GM06990 (cell line): ENCODE measurements around the gene SOBP.
A peak's percentile ranks its signal among the peaks of the same experiment; 100 is the strongest.

ENCODE experiments used
- DNase-seq: peaks from one replicate; pipeline ENCODE4 v3.0.0-alpha.2; 2011; ENCODE audit not compliant: insufficient read length; ENCODE audit errors: extremely low read depth
- H3K27me3 ChIP-seq: replicated peaks from 2 replicates; pipeline ENCODE4 v1.6.0; 2011; ENCODE audit warnings: low read length; ENCODE audit not compliant: control insufficient read depth, insufficient read depth
- H3K36me3 ChIP-seq: 2 replicates; pipeline ENCODE4 v1.5.1; 2011; ENCODE audit warnings: low read length; ENCODE audit not compliant: control insufficient read depth, insufficient read depth
- H3K4me3 ChIP-seq: replicated peaks from 2 replicates; pipeline ENCODE4 v1.5.1; 2011; ENCODE audit warnings: low read depth, mild to moderate bottlenecking, control low read depth, low read length
- CTCF ChIP-seq: IDR thresholded peaks from 2 replicates; pipeline ENCODE4 v1.5.1; 2011; ENCODE audit warnings: low read length, control low read depth, mild to moderate bottlenecking, inconsistent platforms; ENCODE audit not compliant: insufficient read depth, poor library complexity, severe bottlenecking

The SOBP gene

DNA sequence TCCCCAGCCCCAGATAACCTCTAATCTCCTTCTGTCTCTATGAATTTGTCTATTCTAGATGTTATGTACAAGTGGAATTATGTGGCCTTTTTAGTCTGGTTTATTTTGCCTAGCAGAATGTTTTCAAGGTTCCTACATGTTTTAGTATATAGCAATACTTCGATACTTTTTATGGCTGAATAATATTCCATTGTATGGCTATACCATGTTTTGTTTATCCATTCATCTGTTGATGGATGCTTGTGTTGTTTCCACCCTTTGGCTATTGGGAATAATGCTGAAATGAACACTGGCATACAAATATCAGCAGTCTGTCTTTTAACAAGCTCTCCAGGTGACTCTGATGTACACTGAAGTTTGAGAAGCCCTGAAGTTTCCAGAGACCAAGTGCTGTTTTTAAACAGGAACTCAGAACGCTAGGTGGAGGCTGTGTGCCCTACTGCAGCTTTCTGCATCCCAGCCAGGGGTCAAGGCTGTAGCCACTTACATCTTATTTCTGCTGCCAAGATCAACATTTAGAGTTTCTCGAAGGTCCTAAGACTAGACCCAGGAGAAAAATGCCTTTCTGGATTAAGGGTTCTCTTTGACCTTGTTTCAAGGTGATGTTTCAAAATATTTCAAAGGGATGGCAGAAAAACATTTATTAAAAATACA is 123.0 kb downstream of the SOBP start:
- no peaks in the 10 kb centered on the region; the same call in 1 of the 2 replicates for H3K27me3 ChIP-seq
- no peaks in the 10 kb centered on the region for H3K36me3 ChIP-seq
- peak; percentile 7 for TF ChIP-seq CTCF
- DNase-seq: no peak
- no peak overlapping the region for H3K4me3 ChIP-seq

DNA sequence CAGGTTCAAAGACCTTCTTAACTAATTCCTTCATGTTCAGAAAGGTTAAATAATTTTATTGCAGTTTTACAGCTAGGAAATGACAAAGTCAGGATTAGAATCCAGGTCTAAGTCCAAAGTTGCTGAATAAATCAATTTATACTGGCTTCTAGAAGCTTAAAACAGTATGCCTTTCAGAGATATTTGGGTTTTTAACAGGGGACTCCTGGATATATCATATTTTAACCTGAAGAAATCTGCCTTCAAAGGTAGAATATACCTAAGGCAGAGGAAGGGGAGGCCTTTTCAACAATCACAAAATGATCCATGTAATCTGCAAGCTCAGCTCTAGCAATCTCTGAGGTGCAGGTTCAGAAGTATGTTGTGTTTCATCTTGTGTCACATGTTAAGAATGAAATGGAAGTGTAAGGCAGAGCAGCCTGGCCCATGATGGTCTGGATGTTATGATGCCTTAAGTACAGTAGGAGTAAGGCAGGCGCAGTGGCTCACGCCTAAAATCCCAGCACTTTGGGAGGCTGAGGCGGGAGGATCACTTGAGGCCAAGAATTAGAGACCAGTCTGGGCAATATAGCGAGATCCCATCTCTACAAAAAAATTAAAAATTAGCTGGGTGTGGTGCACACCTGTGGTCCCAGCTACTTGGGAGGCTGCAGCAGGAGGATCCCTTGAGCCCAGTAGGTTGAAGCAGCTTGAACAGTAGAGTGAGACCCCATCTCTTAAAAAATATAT is 123.9 kb downstream of the SOBP start:
- H3K4me3 ChIP-seq: no peak overlapping the region
- no peak for TF ChIP-seq CTCF
- DNase-seq: no peak
- no peaks in the 10 kb centered on the region for H3K36me3 ChIP-seq
- no peaks in the 10 kb centered on the region; the same call in 1 of the 2 replicates for H3K27me3 ChIP-seq

GRCh38 chr6:107614828-107615227 is 124.9 kb downstream of the SOBP start:
- Histone ChIP-seq H3K27me3 (no peaks in the 10 kb centered on the region; the same call in 1 of the 2 replicates), H3K36me3 (no peaks in the 10 kb centered on the region), H3K4me3 (no peak overlapping the region)
- no peak for TF ChIP-seq CTCF
- DNase-seq: no peak

GRCh38 chr6:107616775-107617174 is 126.9 kb downstream of the SOBP start:
- DNase-seq: no peak
- Histone ChIP-seq H3K36me3 (no peaks in the 10 kb centered on the region), H3K27me3 (no peaks in the 10 kb centered on the region; the same call in 1 of the 2 replicates), H3K4me3 (no peak overlapping the region)
- TF ChIP-seq CTCF: no peak

- Histone ChIP-seq H3K4me3 (no peak overlapping the region), H3K27me3 (no peaks in the 10 kb centered on the region; the same call in 1 of the 2 replicates), H3K36me3 (no peaks in the 10 kb centered on the region)
- no peak for DNase-seq
- no peak for TF ChIP-seq CTCF
Measured at GRCh38 chr6:107617341-107617932, 127.5 kb downstream of the SOBP start.
